ENCODE measurements around the gene B3GAT1.
"Not testable (repeated sequence)": the region's sequence is repeated elsewhere in the genome, so short reads cannot be mapped to it uniquely, and the experiment has no call there.

Gene B3GAT1

GRCh38 chr11:134412203-134413042 lies at the start of gene B3GAT1:
Gene B3GAT1, minus strand, starts transcription at chr11:134412242. Its CDS starts 24,583 bp downstream, at chr11:134387659.
- DNase-seq = peak; percentile 21

GRCh38 chr11:134461621-134462020 lies 49.6 kb upstream of the B3GAT1 start:
- DNase-seq = no peak

- no peak for DNase-seq
These were observed 48.8 kb upstream of the B3GAT1 start for GRCh38 chr11:134460881-134461280.

GRCh38 chr11:134460062-134460561 lies 48.1 kb upstream of the B3GAT1 start:
- no peak for DNase-seq

GRCh38 chr11:134459246-134460061 lies 47.4 kb upstream of the B3GAT1 start:
- DNase-seq = no peak

GRCh38 chr11:134457411-134458007 lies 45.5 kb upstream of the B3GAT1 start:
- not testable (repeated sequence) for DNase-seq

- DNase-seq = no peak
These were observed 43.5 kb upstream of the B3GAT1 start for GRCh38 chr11:134455516-134455915.

GRCh38 chr11:134454146-134454690 lies 42.2 kb upstream of the B3GAT1 start:
- DNase-seq = no peak

GRCh38 chr11:134453441-134453840 lies 41.4 kb upstream of the B3GAT1 start:
- DNase-seq = no peak

GRCh38 chr11:134452838-134453155 lies 40.8 kb upstream of the B3GAT1 start:
- no peak for DNase-seq

GRCh38 chr11:134452026-134452837 lies 40.2 kb upstream of the B3GAT1 start:
- no peak for DNase-seq

GRCh38 chr11:134450186-134450585 lies 38.1 kb upstream of the B3GAT1 start:
- DNase-seq = no peak

- DNase-seq = no peak
These were observed 37.7 kb upstream of the B3GAT1 start for GRCh38 chr11:134449713-134450112.

GRCh38 chr11:134449051-134449450 lies 37.0 kb upstream of the B3GAT1 start:
- no peak for DNase-seq

GRCh38 chr11:134447696-134448095 lies 35.7 kb upstream of the B3GAT1 start:
- DNase-seq = no peak

- DNase-seq = no peak
These were observed 33.7 kb upstream of the B3GAT1 start for GRCh38 chr11:134445601-134446325.

- DNase-seq = not testable (repeated sequence)
These were observed 32.4 kb upstream of the B3GAT1 start for GRCh38 chr11:134444160-134445108.

GRCh38 chr11:134443246-134443645 lies 31.2 kb upstream of the B3GAT1 start:
- no peak for DNase-seq

- no peak for DNase-seq
These were observed 30.2 kb upstream of the B3GAT1 start for GRCh38 chr11:134442246-134442645.

- no peak for DNase-seq
These were observed 29.7 kb upstream of the B3GAT1 start for GRCh38 chr11:134441706-134442105.
